HK-2 (cell line): ENCODE results near the gene MT1F.

Experiments
- DNase-seq: peaks from one replicate; pipeline ENCODE4 v3.0.0-alpha.2; 2018; ENCODE audit not compliant: unreplicated experiment

Gene MT1F

GRCh38 chr16:56625943-56626654 lies 31.7 kb upstream of the MT1F start:
- DNase-seq: peak; percentile 41

GRCh38 chr16:56626685-56627084 lies 31.1 kb upstream of the MT1F start:
- DNase-seq: no peak

GRCh38 chr16:56628486-56629350 lies 29.0 kb upstream of the MT1F start:
- no peak for DNase-seq

- no peak for DNase-seq
Measured at GRCh38 chr16:56629531-56629930, 28.2 kb upstream of the MT1F start.

- no peak for DNase-seq
Measured at GRCh38 chr16:56630134-56630533, 27.6 kb upstream of the MT1F start.

GRCh38 chr16:56631197-56631596 lies 26.6 kb upstream of the MT1F start:
- DNase-seq: no peak

GRCh38 chr16:56631832-56632155 lies 26.0 kb upstream of the MT1F start:
- no peak for DNase-seq

- no peak for DNase-seq
Measured at GRCh38 chr16:56632156-56632847, 25.5 kb upstream of the MT1F start, which contains the start of gene MT1M. TSS of gene MT1M (plus strand) at chr16:56632659. CDS start at chr16:56632732, 73 bp downstream.

GRCh38 chr16:56632848-56633365 lies 24.9 kb upstream of the MT1F start:
- no peak for DNase-seq

GRCh38 chr16:56633535-56633934 lies 24.2 kb upstream of the MT1F start:
- no peak for DNase-seq

- no peak for DNase-seq
Measured at GRCh38 chr16:56634715-56635440, 22.9 kb upstream of the MT1F start.

GRCh38 chr16:56635441-56635967 lies 22.3 kb upstream of the MT1F start:
- DNase-seq: no peak

GRCh38 chr16:56636616-56637413 lies 20.9 kb upstream of the MT1F start:
- DNase-seq: no peak

GRCh38 chr16:56637814-56638750 lies 19.7 kb upstream of the MT1F start, which contains the start of gene MT1A:
TSS of gene MT1A (plus strand) at chr16:56638666. CDS start at chr16:56638739, 73 bp downstream.
- peak; percentile 57 for DNase-seq

- no peak for DNase-seq
Measured at GRCh38 chr16:56639045-56639444, 18.7 kb upstream of the MT1F start.

GRCh38 chr16:56640076-56640475 lies 17.7 kb upstream of the MT1F start:
- DNase-seq: no peak

- DNase-seq: no peak
Measured at GRCh38 chr16:56641166-56641565, 16.6 kb upstream of the MT1F start.

GRCh38 chr16:56643080-56643778 lies 14.5 kb upstream of the MT1F start:
- no peak for DNase-seq

GRCh38 chr16:56643833-56644232 lies 13.9 kb upstream of the MT1F start:
- DNase-seq: no peak
